Vagina (tissue), 2 donors: Measurements from ENCODE around the gene GPR55. TPM values are rescaled to one million over a fixed set of nuclear protein-coding genes. Genes with fewer than 3 reads are reported as not detected.
A peak's percentile ranks its signal among the peaks of the same experiment; 100 is the strongest.

Experiments
- DNase-seq, 2 donors: peaks; one replicate each; pipeline ENCODE4 v3.0.0-alpha.2; 2017; ENCODE audit errors: extremely low spot score in 2 of 2
- H3K27ac ChIP-seq: fragments of 200-600 bp; sonication (generic); one replicate; pipeline ENCODE4 v1.5.1; 2019
- H3K27me3 ChIP-seq: fragments of 200-600 bp; sonication (generic); one replicate; pipeline ENCODE4 v1.5.1; 2019
- H3K36me3 ChIP-seq, 2 donors: fragments of 200-600 bp; sonication (generic); one replicate each; pipeline ENCODE4 v1.5.1; 2017 to 2019
- H3K4me1 ChIP-seq: fragments of 200-600 bp; sonication (generic); one replicate; pipeline ENCODE4 v1.5.1; 2019
- H3K4me3 ChIP-seq, 2 donors: fragments of 200-600 bp; sonication (generic); 1 replicate in 1 of 2; 2 replicates in 1 of 2; pipeline ENCODE4 v1.5.1; 2016 to 2019
- H3K9me3 ChIP-seq: fragments of 200-600 bp; sonication (generic); one replicate; pipeline ENCODE4 v1.5.1; 2019
- POLR2A ChIP-seq, 2 donors: fragments of 450-650 bp; IDR thresholded peaks; one replicate each; pipeline ENCODE4 v1.6.1; 2017; ENCODE audit warnings: antibody characterized with exemption in 2 of 2, mild to moderate bottlenecking in 2 of 2, moderate library complexity in 2 of 2
- POLR2AphosphoS5 ChIP-seq, 2 donors: sonication (generic); formaldehyde crosslinking; IDR thresholded peaks; one replicate each; pipeline ENCODE4 v1.9.0; 2017; ENCODE audit warnings: antibody characterized with exemption in 2 of 2, mild to moderate bottlenecking in 2 of 2, low read depth in 1 of 2; ENCODE audit not compliant: insufficient read depth in 1 of 2
- intact Hi-C: fragments of 100-400 bp; cut with DNase I; formaldehyde crosslinking; loops from one replicate; pipeline ENCODE4 v1.15.1; 2023
- total RNA-seq: library from RNA; depleted of rRNA; stranded (reverse); fragments of >200 nt; gene quantifications from one replicate; pipeline ENCODE4 v1.2.3, GENCODE V29; 2016
- TF ChIP-seq, protein P1 (sequence below), 3 experiments: fragments of 450-650 bp in 2 of 3; fragments of 200-600 bp in 1 of 3; sonication (generic) in 1 of 3; IDR thresholded peaks; one replicate each; pipeline ENCODE4 v1.5.1; 2017 to 2019; ENCODE audit warnings: antibody characterized with exemption in 3 of 3, mild to moderate bottlenecking in 2 of 3, moderate library complexity in 2 of 3

The GPR55 gene
- total RNA-seq, 1 donor from 2014 or later = 2.7 TPM

DNA sequence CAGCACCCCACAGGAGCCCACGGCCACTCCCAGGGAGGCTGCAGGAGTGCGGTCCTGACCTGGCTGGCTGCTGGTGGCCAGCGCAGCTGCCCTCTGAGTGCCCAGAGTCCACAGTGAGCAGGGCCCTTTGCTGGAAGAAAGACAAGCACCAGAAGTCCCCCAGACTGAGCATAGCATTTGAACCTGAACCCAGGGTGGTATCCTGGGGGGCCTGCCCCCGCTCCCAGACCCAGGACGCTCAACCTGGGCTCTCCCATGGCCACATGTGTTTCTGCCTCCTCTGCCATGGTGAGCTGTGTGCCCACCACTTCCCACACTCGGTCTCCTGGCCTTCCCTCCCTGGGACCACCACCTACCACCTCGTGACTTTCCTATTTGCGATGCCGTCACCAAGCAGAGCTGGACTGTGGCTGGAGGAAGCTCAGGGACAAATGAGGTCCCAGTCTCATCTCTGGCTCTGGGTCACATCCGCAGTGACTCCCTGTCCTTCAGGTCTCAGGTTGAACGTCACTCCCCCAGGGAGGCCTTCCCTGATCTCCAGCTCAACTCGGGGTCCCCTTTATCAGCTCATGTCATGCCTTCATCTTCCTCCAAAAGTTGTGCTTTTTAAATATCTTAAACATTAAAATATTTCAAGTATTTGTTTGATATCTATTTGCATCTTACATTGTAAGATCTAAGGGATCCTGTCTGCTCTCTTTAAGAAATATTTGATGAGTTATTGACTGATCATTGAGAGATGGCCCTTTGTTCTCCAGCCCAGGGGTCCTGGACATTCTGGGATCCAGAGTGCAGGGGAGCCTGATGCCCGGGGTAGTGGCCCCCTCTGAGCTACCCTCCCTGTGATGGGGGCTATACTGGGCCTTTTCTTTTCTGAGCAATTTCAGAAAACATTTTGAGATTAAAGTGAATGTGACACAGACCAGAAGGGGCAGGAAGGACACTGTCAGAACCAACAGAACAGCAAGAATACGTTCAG lies 16.4 kb upstream of the GPR55 start:
- TF ChIP-seq POLR2AphosphoS5 (IDR thresholded peaks at IDR 0.05; ENCODE audit: insufficient read depth in 1 of 2, low read depth in 1 of 2) = no peak
- no peak for TF ChIP-seq POLR2A (IDR thresholded peaks at IDR 0.05)
- TF ChIP-seq, protein P1, sequence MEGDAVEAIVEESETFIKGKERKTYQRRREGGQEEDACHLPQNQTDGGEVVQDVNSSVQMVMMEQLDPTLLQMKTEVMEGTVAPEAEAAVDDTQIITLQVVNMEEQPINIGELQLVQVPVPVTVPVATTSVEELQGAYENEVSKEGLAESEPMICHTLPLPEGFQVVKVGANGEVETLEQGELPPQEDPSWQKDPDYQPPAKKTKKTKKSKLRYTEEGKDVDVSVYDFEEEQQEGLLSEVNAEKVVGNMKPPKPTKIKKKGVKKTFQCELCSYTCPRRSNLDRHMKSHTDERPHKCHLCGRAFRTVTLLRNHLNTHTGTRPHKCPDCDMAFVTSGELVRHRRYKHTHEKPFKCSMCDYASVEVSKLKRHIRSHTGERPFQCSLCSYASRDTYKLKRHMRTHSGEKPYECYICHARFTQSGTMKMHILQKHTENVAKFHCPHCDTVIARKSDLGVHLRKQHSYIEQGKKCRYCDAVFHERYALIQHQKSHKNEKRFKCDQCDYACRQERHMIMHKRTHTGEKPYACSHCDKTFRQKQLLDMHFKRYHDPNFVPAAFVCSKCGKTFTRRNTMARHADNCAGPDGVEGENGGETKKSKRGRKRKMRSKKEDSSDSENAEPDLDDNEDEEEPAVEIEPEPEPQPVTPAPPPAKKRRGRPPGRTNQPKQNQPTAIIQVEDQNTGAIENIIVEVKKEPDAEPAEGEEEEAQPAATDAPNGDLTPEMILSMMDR (IDR thresholded peaks at IDR 0.05) = no peak
- intact Hi-C loops = no loop called here

DNA sequence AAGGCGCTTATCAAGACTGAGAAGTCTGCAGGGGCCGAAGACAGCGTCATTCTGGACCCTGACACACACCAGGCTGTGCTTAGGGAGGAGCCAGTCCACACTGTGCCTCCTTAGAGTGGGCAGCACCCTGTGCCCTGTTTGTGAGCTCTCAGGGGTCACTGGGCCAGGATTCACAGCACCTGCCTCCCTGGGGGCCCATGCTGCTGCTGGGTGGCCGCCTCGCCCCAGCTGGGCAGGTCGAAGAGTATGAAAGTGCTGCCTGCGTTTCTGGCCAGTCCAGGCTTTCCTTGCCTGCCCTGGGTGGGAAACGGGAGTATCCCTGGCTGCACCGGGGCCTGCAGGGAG lies 15.4 kb upstream of the GPR55 start:
- Histone ChIP-seq H3K27ac (no peak overlapping the region), H3K27me3 (no peaks in the 10 kb centered on the region), H3K36me3 (no peaks in the 10 kb centered on the region), H3K9me3 (no peaks in the 10 kb centered on the region), H3K4me1 (peaks cover 10% of the 10 kb centered on the region), H3K4me3 (no peak overlapping the region)
- DNase-seq = peak in 1 of 2 donors; percentile 79
- TF ChIP-seq POLR2A (IDR thresholded peaks at IDR 0.05) (no peak), POLR2AphosphoS5 (IDR thresholded peaks at IDR 0.05; ENCODE audit: insufficient read depth in 1 of 2, low read depth in 1 of 2) (no peak)
- TF ChIP-seq, protein P1 (IDR thresholded peaks at IDR 0.05) = no peak
- intact Hi-C loops = no loop called here

More for the DNA sequence above, 16.4 kb upstream of the GPR55 start:
- H3K27ac ChIP-seq = no peak overlapping the region
- H3K4me3 ChIP-seq = no peak overlapping the region
- H3K9me3 ChIP-seq = no peaks in the 10 kb centered on the region
- H3K27me3 ChIP-seq = no peaks in the 10 kb centered on the region
- peak in 1 of 2 donors; percentile 90 for DNase-seq
- peaks cover 10% of the 10 kb centered on the region for H3K4me1 ChIP-seq
- H3K36me3 ChIP-seq = no peaks in the 10 kb centered on the region

DNA sequence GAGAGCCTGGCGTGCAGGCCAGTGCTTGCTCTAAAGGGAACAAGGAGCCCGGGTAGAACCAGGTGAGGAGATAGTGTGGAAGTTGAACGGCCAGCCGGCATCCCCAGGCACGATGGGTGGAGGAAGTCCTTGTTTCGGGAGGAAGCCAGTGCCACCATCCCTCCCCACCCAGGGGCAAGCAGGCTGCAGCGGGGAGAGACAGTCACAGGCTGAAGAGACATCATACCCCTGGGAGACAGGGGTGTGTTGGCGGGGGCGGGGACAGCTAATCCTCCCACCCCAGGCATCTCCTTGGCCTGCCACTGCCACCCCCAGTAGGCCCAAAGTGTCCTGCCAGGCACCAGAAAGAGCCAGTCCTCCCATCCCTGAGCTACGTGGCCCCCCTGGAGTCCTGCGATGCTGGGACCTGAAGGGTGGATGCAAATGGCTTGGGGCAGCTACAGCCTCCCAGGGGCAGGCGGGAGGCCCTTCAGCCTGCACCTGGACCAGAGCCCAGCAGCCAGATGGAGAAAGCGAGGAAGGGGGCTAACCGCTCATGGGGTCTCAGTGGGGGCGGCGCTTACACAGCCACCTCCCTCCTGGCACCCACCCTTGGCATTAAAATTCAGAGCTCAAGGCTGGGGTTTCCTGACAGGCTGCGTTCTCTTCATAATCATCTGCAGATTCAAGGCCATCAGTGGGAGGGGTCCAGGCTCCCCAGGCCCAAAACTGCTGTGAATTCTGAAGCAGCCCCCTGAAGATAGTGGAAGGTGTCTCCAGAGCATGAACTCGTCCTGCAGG lies 14.8 kb upstream of the GPR55 start:
- Histone ChIP-seq H3K9me3 (no peaks in the 10 kb centered on the region), H3K36me3 (no peaks in the 10 kb centered on the region), H3K27ac (no peak overlapping the region), H3K4me3 (no peak overlapping the region), H3K27me3 (no peaks in the 10 kb centered on the region), H3K4me1 (peaks cover 10% of the 10 kb centered on the region)
- peak; percentile 44 to 81 for DNase-seq
- TF ChIP-seq POLR2AphosphoS5 (IDR thresholded peaks at IDR 0.05; ENCODE audit: insufficient read depth in 1 of 2, low read depth in 1 of 2) (no peak), POLR2A (IDR thresholded peaks at IDR 0.05) (no peak)
- TF ChIP-seq, protein P1 (IDR thresholded peaks at IDR 0.05) = no peak
- intact Hi-C loops = no loop called here

DNA sequence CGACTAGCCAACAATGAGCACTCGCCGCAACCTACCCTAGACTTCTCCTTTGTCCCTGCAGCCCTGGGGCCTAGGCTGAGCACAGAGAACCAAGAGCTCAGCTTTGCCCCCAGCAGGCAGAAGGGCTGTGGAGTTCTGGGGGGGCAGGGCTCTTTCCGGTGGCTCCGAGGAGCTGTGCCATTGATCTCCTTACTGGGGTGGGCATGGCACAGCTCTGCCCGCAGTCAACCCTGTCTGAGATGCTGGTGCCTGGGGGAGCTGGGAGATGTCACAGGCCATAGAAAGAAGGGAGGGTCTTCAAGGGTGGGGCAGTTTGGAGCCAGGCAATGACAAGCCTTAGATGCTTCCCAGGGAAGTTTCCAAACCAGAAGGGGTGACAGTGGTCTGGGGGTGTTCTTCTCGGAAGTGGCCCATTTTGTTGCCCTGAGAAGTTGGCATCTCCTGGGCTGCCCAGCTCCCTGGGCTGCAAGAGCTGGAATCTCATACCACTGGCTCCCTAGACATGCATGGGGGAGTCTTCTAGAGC lies 14.1 kb upstream of the GPR55 start:
- TF ChIP-seq POLR2AphosphoS5 (IDR thresholded peaks at IDR 0.05; ENCODE audit: insufficient read depth in 1 of 2, low read depth in 1 of 2) (no peak), POLR2A (IDR thresholded peaks at IDR 0.05) (no peak)
- TF ChIP-seq, protein P1 (IDR thresholded peaks at IDR 0.05) = no peak
- H3K36me3 ChIP-seq = no peaks in the 10 kb centered on the region
- H3K4me3 ChIP-seq = no peak overlapping the region
- intact Hi-C loops = no loop called here
- no peaks in the 10 kb centered on the region for H3K9me3 ChIP-seq
- DNase-seq = peak in 1 of 2 donors; percentile 91
- no peak overlapping the region for H3K27ac ChIP-seq
- peaks cover 10% of the 10 kb centered on the region for H3K4me1 ChIP-seq
- H3K27me3 ChIP-seq = no peaks in the 10 kb centered on the region
